HCEC 1CT (cell line): Measurements from ENCODE around the gene OGDH.
"Not testable (repeated sequence)": the region's sequence is repeated elsewhere in the genome, so short reads cannot be mapped to it uniquely, and the experiment has no call there.

Source experiments
- DNase-seq: peaks from one replicate; pipeline ENCODE4 v3.0.0-alpha.2; 2017

Gene OGDH

GRCh38 chr7:44711528-44711927, 105.1 kb downstream of the OGDH start:
- no peak for DNase-seq

GRCh38 chr7:44712012-44712411, 105.6 kb downstream of the OGDH start:
- DNase-seq: no peak

- no peak for DNase-seq
Measured at GRCh38 chr7:44713141-44713540, 106.7 kb downstream of the OGDH start.

- DNase-seq: no peak
Measured at GRCh38 chr7:44713680-44714335, 107.4 kb downstream of the OGDH start.

GRCh38 chr7:44716205-44716604, 109.8 kb downstream of the OGDH start:
- no peak for DNase-seq

- no peak for DNase-seq
Measured at GRCh38 chr7:44720301-44720700, 113.9 kb downstream of the OGDH start.

GRCh38 chr7:44724276-44724675, 117.8 kb downstream of the OGDH start:
- no peak for DNase-seq

- DNase-seq: not testable (repeated sequence)
Measured at GRCh38 chr7:44726250-44726649, 119.8 kb downstream of the OGDH start.

- peak; percentile 81 for DNase-seq
Measured at GRCh38 chr7:44727158-44727936, 120.9 kb downstream of the OGDH start.

- no peak for DNase-seq
Measured at GRCh38 chr7:44727937-44728262, 121.5 kb downstream of the OGDH start.

- no peak for DNase-seq
Measured at GRCh38 chr7:44729949-44730590, 123.6 kb downstream of the OGDH start.

GRCh38 chr7:44732971-44733370, 126.5 kb downstream of the OGDH start:
- DNase-seq: not testable (repeated sequence)

- DNase-seq: peak; percentile 79
Measured at GRCh38 chr7:44733708-44734481, 127.5 kb downstream of the OGDH start.

GRCh38 chr7:44735403-44736165, 129.2 kb downstream of the OGDH start:
- DNase-seq: peak; percentile 99

GRCh38 chr7:44736896-44737295, 130.5 kb downstream of the OGDH start:
- DNase-seq: no peak

- no peak for DNase-seq
Measured at GRCh38 chr7:44738051-44738723, 131.8 kb downstream of the OGDH start.

- no peak for DNase-seq
Measured at GRCh38 chr7:44738876-44739665, 132.6 kb downstream of the OGDH start.

- DNase-seq: no peak
Measured at GRCh38 chr7:44740055-44740454, 133.6 kb downstream of the OGDH start.

- DNase-seq: no peak
Measured at GRCh38 chr7:44743750-44744149, 137.3 kb downstream of the OGDH start.

GRCh38 chr7:44748045-44748947, 141.9 kb downstream of the OGDH start, which contains the start of gene ZMIZ2:
Gene ZMIZ2 (plus strand): TSS chr7:44748847. CDS start chr7:44756250, 7,403 bp downstream.
- DNase-seq: peak; percentile 88
